Lung (tissue), 12 donors: ENCODE measurements around the gene IQGAP3. TPM values are rescaled to one million over a fixed set of nuclear protein-coding genes. Genes with fewer than 3 reads are reported as not detected.
A peak's percentile ranks its signal among the peaks of the same experiment; 100 is the strongest.
"Not testable (repeated sequence)": the region's sequence is repeated elsewhere in the genome, so short reads cannot be mapped to it uniquely, and the experiment has no call there.

Experiments used
- ATAC-seq: fragments of 200-7000 bp; cut with Tn5 transposase; one replicate; pipeline ENCODE4 v1.9.1; 2020; ENCODE audit warnings: moderate number of reproducible peaks; ENCODE audit not compliant: insufficient read depth, low FRiP score
- DNase-seq, 3 donors: peaks; one replicate each; pipeline ENCODE4 v3.0.0-alpha.2; 2013 to 2017
- H3K27ac ChIP-seq, 2 donors: one replicate each; pipeline ENCODE4 v1.5.1; 2013; ENCODE audit warnings: mild to moderate bottlenecking in 2 of 2, moderate library complexity in 2 of 2, control low read depth in 1 of 2, inconsistent platforms in 1 of 2, low read depth in 1 of 2, low read length in 1 of 2
- H3K27me3 ChIP-seq, 3 donors: one replicate each; pipeline ENCODE4 v1.5.1; 2013; ENCODE audit warnings: low read length in 2 of 3; ENCODE audit not compliant: control insufficient read depth in 3 of 3, insufficient read depth in 3 of 3
- H3K36me3 ChIP-seq, 4 donors: one replicate each; pipeline ENCODE4 v1.5.1; 2013; ENCODE audit warnings: low read length in 4 of 4, mild to moderate bottlenecking in 1 of 4, moderate library complexity in 1 of 4; ENCODE audit not compliant: control insufficient read depth in 4 of 4, insufficient read depth in 4 of 4
- H3K4me1 ChIP-seq, 5 donors: one replicate each; pipeline ENCODE4 v1.5.1; 2013; ENCODE audit warnings: low read length in 5 of 5, mild to moderate bottlenecking in 2 of 5, moderate library complexity in 1 of 5; ENCODE audit not compliant: control insufficient read depth in 5 of 5, insufficient read depth in 5 of 5
- H3K4me3 ChIP-seq: one replicate; pipeline ENCODE4 v1.5.1; 2013; ENCODE audit warnings: mild to moderate bottlenecking, control low read depth, moderate library complexity
- H3K9ac ChIP-seq, 2 donors: one replicate each; pipeline ENCODE4 v1.5.1; 2013; ENCODE audit warnings: low read length in 2 of 2, control low read depth in 1 of 2; ENCODE audit not compliant: insufficient read depth in 1 of 2
- H3K9me3 ChIP-seq, 4 donors: one replicate each; pipeline ENCODE4 v1.5.1; 2013; ENCODE audit warnings: low read length in 3 of 4, mild to moderate bottlenecking in 1 of 4, moderate library complexity in 1 of 4; ENCODE audit not compliant: control insufficient read depth in 4 of 4, insufficient read depth in 3 of 4
- CTCF ChIP-seq: IDR thresholded peaks from 2 replicates; pipeline ENCODE4 v1.5.1; 2012; ENCODE audit warnings: mild to moderate bottlenecking; ENCODE audit errors: control extremely low read depth, extremely low read depth
- WGBS, 2 donors: extraction: QIAGEN DNeasy Blood & Tissue Kit; methylation state at CpG; one replicate each; pipeline ENCODE4 v1.1.7; 2013; 5-methylcytosine and 5-hydroxymethylcytosine counted together
- polyA plus RNA-seq, 2 donors: library from polyadenylated mRNA; stranded (reverse); fragments of 200-250 nt; gene quantifications; one replicate each; pipeline ENCODE4 v1.2.1, GENCODE V29; 2013
- total RNA-seq, 2 donors: library from RNA; depleted of rRNA in 1 of 2; stranded (reverse); fragments of >200 nt in 1 of 2; gene quantifications; one replicate each; pipeline ENCODE4 v1.2.1, GENCODE V29; 2014 to 2021
- donor health status: control.
- donor health status: control.
- donor health status: Bipolar disorder and iron deficiency.
- donor health status: healthy.
- donor health status: DM: yes; HTN: yes; CAD: no.

Gene IQGAP3
- total and polyA plus RNA-seq, 4 donors: 0.42 to 3.4 (median 1.2) TPM

- ATAC-seq: no peak
These were observed 16.0 kb downstream of the IQGAP3 start for GRCh38 chr1:156556354-156556753.

DNA sequence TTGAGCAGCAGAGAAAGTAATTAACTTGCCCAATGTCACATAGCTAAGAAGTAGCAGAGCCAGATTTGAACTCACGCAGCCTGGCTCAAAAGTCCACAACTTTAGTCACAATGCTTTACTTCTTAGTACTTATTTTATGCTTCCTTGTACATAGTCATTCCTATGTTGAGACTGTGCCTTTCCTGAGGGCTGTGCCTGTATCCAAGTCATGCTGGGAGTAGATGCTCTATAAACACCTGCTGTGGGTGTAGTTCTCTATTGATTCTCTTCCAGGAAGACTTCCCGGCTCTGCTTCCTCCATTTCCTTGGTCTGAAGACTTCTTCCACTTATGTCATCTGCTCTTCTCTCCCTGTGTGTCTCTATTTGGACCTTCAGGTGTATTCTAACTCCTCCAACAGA lies 16.6 kb downstream of the IQGAP3 start:
- ATAC-seq: no peak
- H3K27ac ChIP-seq: no peak overlapping the region
- no peaks in the 10 kb centered on the region for H3K9me3 ChIP-seq
- no peaks in the 10 kb centered on the region for H3K4me1 ChIP-seq
- H3K36me3 ChIP-seq: peaks cover 0 to 8% (median 0%) of the 10 kb centered on the region in 4 donors
- WGBS, 2 donors: 91 to 98% methylated on average over 2 of the region's 2 CpGs
- no peak overlapping the region for H3K4me3 ChIP-seq
- DNase-seq: no peak
- H3K9ac ChIP-seq: no peak overlapping the region
- H3K27me3 ChIP-seq: no peaks in the 10 kb centered on the region
- no peak for TF ChIP-seq CTCF

More at GRCh38 chr1:156556354-156556753, 16.0 kb downstream of the IQGAP3 start:
- Histone ChIP-seq H3K4me1 (no peaks in the 10 kb centered on the region), H3K9me3 (no peaks in the 10 kb centered on the region), H3K4me3 (no peak overlapping the region), H3K27me3 (no peaks in the 10 kb centered on the region), H3K27ac (no peak overlapping the region), H3K36me3 (peaks cover 0 to 8% (median 0%) of the 10 kb centered on the region in 4 donors), H3K9ac (no peak overlapping the region)
- DNase-seq: no peak
- TF ChIP-seq CTCF: no peak
- 79 to 83% methylated on average over 9 of the region's 9 CpGs for WGBS, 2 donors

- Histone ChIP-seq H3K4me3 (no peak overlapping the region), H3K9me3 (no peaks in the 10 kb centered on the region), H3K4me1 (no peaks in the 10 kb centered on the region), H3K27ac (no peak overlapping the region), H3K9ac (no peak overlapping the region), H3K36me3 (peaks cover 0 to 8% (median 0%) of the 10 kb centered on the region in 4 donors), H3K27me3 (no peaks in the 10 kb centered on the region)
- ATAC-seq: no peak
- 67 to 75% methylated on average over 8 of the region's 8 CpGs for WGBS, 2 donors
- no peak for TF ChIP-seq CTCF
- DNase-seq: no peak
These were observed 17.4 kb downstream of the IQGAP3 start for GRCh38 chr1:156554971-156555370.

GRCh38 chr1:156553860-156554485 lies 18.4 kb downstream of the IQGAP3 start:
- WGBS, 2 donors: 88 to 90% methylated on average over 6 of the region's 6 CpGs
- Histone ChIP-seq H3K36me3 (peaks cover 0 to 8% (median 0%) of the 10 kb centered on the region in 4 donors), H3K9ac (peak overlapping the region in 1 of 2 donors; percentile 23), H3K4me3 (no peak overlapping the region), H3K4me1 (no peaks in the 10 kb centered on the region), H3K9me3 (no peaks in the 10 kb centered on the region), H3K27me3 (no peaks in the 10 kb centered on the region), H3K27ac (no peak overlapping the region)
- TF ChIP-seq CTCF: no peak
- DNase-seq (no peak), ATAC-seq (no peak)

DNA sequence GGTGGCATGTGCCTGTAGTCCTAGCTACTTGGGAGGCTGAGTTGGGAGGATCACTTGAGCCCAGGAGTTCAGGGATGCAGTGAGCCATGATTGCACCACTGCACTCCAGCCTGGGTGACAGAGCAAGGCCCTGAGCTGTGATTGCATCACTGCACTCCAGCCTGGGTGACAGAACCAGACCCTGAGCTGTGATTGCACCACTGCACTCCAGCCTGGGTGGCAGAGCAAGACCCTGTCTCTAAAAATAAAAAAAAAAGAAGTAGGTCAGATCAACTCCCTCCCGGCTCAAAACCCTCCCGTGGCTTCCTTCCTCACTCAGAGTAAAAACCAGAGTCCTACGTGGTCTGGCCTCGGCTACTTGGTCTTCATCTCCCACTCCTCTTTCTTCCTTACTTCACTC lies 19.4 kb downstream of the IQGAP3 start:
- not testable (repeated sequence) for H3K27ac ChIP-seq, H3K4me3 ChIP-seq, H3K27me3 ChIP-seq, ATAC-seq, H3K4me1 ChIP-seq, DNase-seq, H3K9me3 ChIP-seq, H3K9ac ChIP-seq
- 21 to 65% methylated on average over 4 of the region's 4 CpGs for WGBS, 2 donors
- H3K36me3 ChIP-seq: peaks cover 0 to 13% (median 0%) of the 10 kb centered on the region in 4 donors
